ENCODE results near the gene THOC7.

DNA sequence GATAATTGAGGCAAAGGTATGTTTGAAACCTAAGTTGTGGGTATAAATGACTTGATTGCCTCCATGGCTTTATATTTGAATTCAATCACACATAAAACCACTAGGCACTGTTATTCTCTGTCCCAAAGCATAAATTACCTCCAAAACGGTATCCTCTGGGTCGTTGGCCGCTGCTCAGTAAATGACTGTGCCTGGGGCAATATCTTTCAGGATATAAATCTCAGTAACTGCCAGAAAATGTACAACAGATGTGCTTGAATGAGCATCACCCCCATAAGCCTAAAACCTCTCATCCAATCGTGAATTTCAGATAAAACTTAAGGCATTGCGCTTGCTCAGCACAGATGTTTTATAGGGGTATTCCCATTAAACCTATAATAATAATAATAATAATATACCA, 63.5 kb downstream of the THOC7 start:
- TF ChIP-seq, protein P1, sequence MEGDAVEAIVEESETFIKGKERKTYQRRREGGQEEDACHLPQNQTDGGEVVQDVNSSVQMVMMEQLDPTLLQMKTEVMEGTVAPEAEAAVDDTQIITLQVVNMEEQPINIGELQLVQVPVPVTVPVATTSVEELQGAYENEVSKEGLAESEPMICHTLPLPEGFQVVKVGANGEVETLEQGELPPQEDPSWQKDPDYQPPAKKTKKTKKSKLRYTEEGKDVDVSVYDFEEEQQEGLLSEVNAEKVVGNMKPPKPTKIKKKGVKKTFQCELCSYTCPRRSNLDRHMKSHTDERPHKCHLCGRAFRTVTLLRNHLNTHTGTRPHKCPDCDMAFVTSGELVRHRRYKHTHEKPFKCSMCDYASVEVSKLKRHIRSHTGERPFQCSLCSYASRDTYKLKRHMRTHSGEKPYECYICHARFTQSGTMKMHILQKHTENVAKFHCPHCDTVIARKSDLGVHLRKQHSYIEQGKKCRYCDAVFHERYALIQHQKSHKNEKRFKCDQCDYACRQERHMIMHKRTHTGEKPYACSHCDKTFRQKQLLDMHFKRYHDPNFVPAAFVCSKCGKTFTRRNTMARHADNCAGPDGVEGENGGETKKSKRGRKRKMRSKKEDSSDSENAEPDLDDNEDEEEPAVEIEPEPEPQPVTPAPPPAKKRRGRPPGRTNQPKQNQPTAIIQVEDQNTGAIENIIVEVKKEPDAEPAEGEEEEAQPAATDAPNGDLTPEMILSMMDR (conservative IDR thresholded peaks at IDR 0.05; ENCODE audit: low read length): no peak
- no peak for TF ChIP-seq EZH2phosphoT487 (IDR thresholded peaks at IDR 0.05; ENCODE audit: borderline replicate concordance)

All from Loucy (cell line).